ENCODE data around the gene TSPAN13. TPM values are rescaled to one million over a fixed set of nuclear protein-coding genes. Genes with fewer than 3 reads are reported as not detected.

TSPAN13 gene
- total RNA-seq, 2 experiments from 2014 or later, result 0.40 to 0.48 TPM

- Mint-ChIP-seq H3K27ac (no peak overlapping the region), H3K27me3 (no peaks in the 10 kb centered on the region)
- CTCF ChIA-PET, result no interaction called here
Observed at GRCh38 chr7:16729541-16729940, 24.0 kb upstream of the TSPAN13 start.

GRCh38 chr7:16730937-16731336 is 22.6 kb upstream of the TSPAN13 start:
- H3K9me3 Mint-ChIP-seq, result no peaks in the 10 kb centered on the region
- no peaks in the 10 kb centered on the region for H3K27me3 Mint-ChIP-seq
- ChIA-PET POLR2A (no interaction called here), CTCF (no interaction called here)
- H3K27ac Mint-ChIP-seq, result no peak overlapping the region
- H3K4me1 Mint-ChIP-seq, result peaks cover 9% of the 10 kb centered on the region
- DNase-seq, result no peak
- H3K4me3 Mint-ChIP-seq, result no peak overlapping the region
- no peaks in the 10 kb centered on the region for H3K36me3 Mint-ChIP-seq (ENCODE audit: low read depth)

More at GRCh38 chr7:16729541-16729940, 24.0 kb upstream of the TSPAN13 start:
- no peaks in the 10 kb centered on the region for H3K36me3 Mint-ChIP-seq (ENCODE audit: low read depth)
- no peaks in the 10 kb centered on the region for H3K9me3 Mint-ChIP-seq
- peaks cover 6% of the 10 kb centered on the region for H3K4me1 Mint-ChIP-seq
- POLR2A ChIA-PET, result no interaction called here
- no peak overlapping the region for H3K4me3 Mint-ChIP-seq
- DNase-seq, result no peak

GRCh38 chr7:16732828-16733227 is 20.7 kb upstream of the TSPAN13 start:
- peaks cover 9% of the 10 kb centered on the region for H3K4me1 Mint-ChIP-seq
- no peak overlapping the region for H3K4me3 Mint-ChIP-seq
- no peak overlapping the region for H3K27ac Mint-ChIP-seq
- no peaks in the 10 kb centered on the region for H3K36me3 Mint-ChIP-seq (ENCODE audit: low read depth)
- H3K27me3 Mint-ChIP-seq, result no peaks in the 10 kb centered on the region
- no peak for DNase-seq
- ChIA-PET POLR2A (no interaction called here), CTCF (no interaction called here)
- H3K9me3 Mint-ChIP-seq, result no peaks in the 10 kb centered on the region

- DNase-seq, result no peak
- Mint-ChIP-seq H3K27me3 (no peaks in the 10 kb centered on the region), H3K9me3 (no peaks in the 10 kb centered on the region), H3K4me3 (no peak overlapping the region), H3K36me3 (ENCODE audit: low read depth) (no peaks in the 10 kb centered on the region), H3K4me1 (peaks cover 9% of the 10 kb centered on the region), H3K27ac (no peak overlapping the region)
- ChIA-PET CTCF (no interaction called here), POLR2A (no interaction called here)
Observed at GRCh38 chr7:16734148-16734726, 19.3 kb upstream of the TSPAN13 start.

GRCh38 chr7:16735020-16735419 is 18.5 kb upstream of the TSPAN13 start:
- Mint-ChIP-seq H3K9me3 (no peaks in the 10 kb centered on the region), H3K4me3 (peak overlapping the region; percentile 12), H3K4me1 (peaks cover 9% of the 10 kb centered on the region), H3K27ac (no peak overlapping the region), H3K27me3 (no peaks in the 10 kb centered on the region), H3K36me3 (ENCODE audit: low read depth) (no peaks in the 10 kb centered on the region)
- no peak for DNase-seq
- POLR2A ChIA-PET, result no interaction called here
- CTCF ChIA-PET, result no interaction called here

- ChIA-PET CTCF (interaction anchor here (1.3 to 1.4 kb wide), 2 partner anchors 17 to 33 kb away, joined by 3 read pairs; no protein-coding TSS in a partner anchor), POLR2A (no interaction called here)
- no peak for DNase-seq
- Mint-ChIP-seq H3K27ac (no peak overlapping the region), H3K27me3 (no peaks in the 10 kb centered on the region), H3K9me3 (no peaks in the 10 kb centered on the region), H3K4me3 (no peak overlapping the region), H3K4me1 (peaks cover 9% of the 10 kb centered on the region), H3K36me3 (ENCODE audit: low read depth) (no peaks in the 10 kb centered on the region)
Observed at GRCh38 chr7:16738011-16738688, 15.4 kb upstream of the TSPAN13 start.

- ChIA-PET POLR2A (no interaction called here), CTCF (interaction anchor here (1.3 to 1.4 kb wide), 2 partner anchors 19 to 31 kb away, joined by 3 read pairs; no protein-coding TSS in a partner anchor)
- H3K4me3 Mint-ChIP-seq, result no peak overlapping the region
Observed at GRCh38 chr7:16739863-16740622, 13.5 kb upstream of the TSPAN13 start.

GRCh38 chr7:16740623-16740953 is 13.0 kb upstream of the TSPAN13 start:
- Mint-ChIP-seq H3K27ac (no peak overlapping the region), H3K4me3 (no peak overlapping the region), H3K27me3 (no peaks in the 10 kb centered on the region), H3K36me3 (ENCODE audit: low read depth) (no peaks in the 10 kb centered on the region), H3K4me1 (peaks cover under 1% of the 10 kb centered on the region), H3K9me3 (no peaks in the 10 kb centered on the region)
- ChIA-PET POLR2A (no interaction called here), CTCF (no interaction called here)
- no peak for DNase-seq

More at GRCh38 chr7:16739863-16740622, 13.5 kb upstream of the TSPAN13 start:
- H3K27me3 Mint-ChIP-seq, result no peaks in the 10 kb centered on the region
- H3K9me3 Mint-ChIP-seq, result no peaks in the 10 kb centered on the region
- H3K4me1 Mint-ChIP-seq, result peaks cover 3% of the 10 kb centered on the region
- DNase-seq, result no peak
- no peaks in the 10 kb centered on the region for H3K36me3 Mint-ChIP-seq (ENCODE audit: low read depth)
- no peak overlapping the region for H3K27ac Mint-ChIP-seq

GRCh38 chr7:16740996-16741395 is 12.6 kb upstream of the TSPAN13 start:
- Mint-ChIP-seq H3K27ac (no peak overlapping the region), H3K4me3 (no peak overlapping the region), H3K36me3 (ENCODE audit: low read depth) (no peaks in the 10 kb centered on the region), H3K9me3 (no peaks in the 10 kb centered on the region), H3K4me1 (no peaks in the 10 kb centered on the region), H3K27me3 (no peaks in the 10 kb centered on the region)
- CTCF ChIA-PET, result no interaction called here
- DNase-seq, result no peak
- POLR2A ChIA-PET, result no interaction called here

- CTCF ChIA-PET, result no interaction called here
- H3K36me3 Mint-ChIP-seq (ENCODE audit: low read depth), result no peaks in the 10 kb centered on the region
- H3K27ac Mint-ChIP-seq, result no peak overlapping the region
- POLR2A ChIA-PET, result no interaction called here
- H3K4me1 Mint-ChIP-seq, result no peaks in the 10 kb centered on the region
- no peak for DNase-seq
- no peaks in the 10 kb centered on the region for H3K9me3 Mint-ChIP-seq
- H3K27me3 Mint-ChIP-seq, result no peaks in the 10 kb centered on the region
- H3K4me3 Mint-ChIP-seq, result no peak overlapping the region
Observed at GRCh38 chr7:16741676-16742075, 11.9 kb upstream of the TSPAN13 start.

GRCh38 chr7:16742547-16742946 is 11.0 kb upstream of the TSPAN13 start:
- CTCF ChIA-PET, result interaction anchor here (0.6 kb wide), 1 partner anchor 30 kb away, joined by 3 read pairs; no protein-coding TSS in a partner anchor
- POLR2A ChIA-PET, result no interaction called here

GRCh38 chr7:16743236-16743635 is 10.3 kb upstream of the TSPAN13 start:
- no peak overlapping the region for H3K27ac Mint-ChIP-seq
- H3K27me3 Mint-ChIP-seq, result no peaks in the 10 kb centered on the region
- no peaks in the 10 kb centered on the region for H3K36me3 Mint-ChIP-seq (ENCODE audit: low read depth)
- DNase-seq, result no peak
- H3K4me3 Mint-ChIP-seq, result no peak overlapping the region
- H3K4me1 Mint-ChIP-seq, result no peaks in the 10 kb centered on the region
- H3K9me3 Mint-ChIP-seq, result no peaks in the 10 kb centered on the region
- CTCF ChIA-PET, result interaction anchor here (0.6 kb wide), 1 partner anchor 31 kb away, joined by 3 read pairs; no protein-coding TSS in a partner anchor
- POLR2A ChIA-PET, result no interaction called here

More at GRCh38 chr7:16742547-16742946, 11.0 kb upstream of the TSPAN13 start:
- no peak for DNase-seq
- no peaks in the 10 kb centered on the region for H3K36me3 Mint-ChIP-seq (ENCODE audit: low read depth)
- H3K4me1 Mint-ChIP-seq, result no peaks in the 10 kb centered on the region
- no peak overlapping the region for H3K27ac Mint-ChIP-seq
- H3K9me3 Mint-ChIP-seq, result no peaks in the 10 kb centered on the region
- no peak overlapping the region for H3K4me3 Mint-ChIP-seq
- no peaks in the 10 kb centered on the region for H3K27me3 Mint-ChIP-seq

GRCh38 chr7:16744518-16745250 is 8.9 kb upstream of the TSPAN13 start:
- POLR2A ChIA-PET, result no interaction called here
- Mint-ChIP-seq H3K4me3 (no peak overlapping the region), H3K27ac (no peak overlapping the region), H3K4me1 (no peaks in the 10 kb centered on the region), H3K36me3 (ENCODE audit: low read depth) (no peaks in the 10 kb centered on the region), H3K9me3 (no peaks in the 10 kb centered on the region), H3K27me3 (no peaks in the 10 kb centered on the region)
- DNase-seq, result no peak
- CTCF ChIA-PET, result no interaction called here

Data from activated CD4-positive, alpha-beta memory T cell treated with anti-CD3 and anti-CD28 coated beads, Interleukin-2, amount 10 ng/mL, durations not matched to agents 7 days and 5 days (primary cell).